Astrocyte (in vitro differentiated cells and primary cell): ENCODE measurements around the gene ABCC9. TPM values are rescaled to one million over a fixed set of nuclear protein-coding genes. Genes with fewer than 3 reads are reported as not detected.
"Not testable (repeated sequence)": the region's sequence is repeated elsewhere in the genome, so short reads cannot be mapped to it uniquely, and the experiment has no call there.

ENCODE experiments used
- DNase-seq: peaks from one replicate; pipeline ENCODE4 v3.0.0-alpha.2; 2010; ENCODE audit warnings: low read depth
- FAIRE-seq: peaks from 2 replicates; lab custom pipeline; 2011; peaks lifted over from hg19 to GRCh38; lab: Jason Lieb, UNC
- H2AFZ ChIP-seq: 2 replicates; pipeline ENCODE4 v1.6.0; 2012; ENCODE audit warnings: low read depth, low read length, inconsistent platforms
- H3K27ac ChIP-seq: 2 replicates; pipeline ENCODE4 v1.5.1; 2011; ENCODE audit warnings: low read depth, low read length, inconsistent platforms
- H3K27me3 ChIP-seq: 2 replicates; pipeline ENCODE4 v1.6.0; 2011; ENCODE audit warnings: low read length, inconsistent platforms; ENCODE audit not compliant: insufficient read depth
- H3K36me3 ChIP-seq: 2 replicates; pipeline ENCODE4 v1.5.1; 2011; ENCODE audit warnings: low read length, inconsistent platforms; ENCODE audit not compliant: insufficient read depth
- H3K4me1 ChIP-seq: 2 replicates; pipeline ENCODE4 v1.5.1; 2011; ENCODE audit warnings: low read length, inconsistent platforms; ENCODE audit not compliant: insufficient read depth
- H3K4me2 ChIP-seq: 2 replicates; pipeline ENCODE4 v1.6.0; 2012; ENCODE audit warnings: low read length, inconsistent platforms
- H3K4me3 ChIP-seq: 2 replicates; pipeline ENCODE4 v1.5.1; 2011; ENCODE audit warnings: low read depth, mild to moderate bottlenecking, low read length, inconsistent platforms; ENCODE audit not compliant: insufficient read depth
- H3K79me2 ChIP-seq: 2 replicates; pipeline ENCODE4 v1.6.0; 2012; ENCODE audit warnings: mild to moderate bottlenecking, low read length, inconsistent platforms; ENCODE audit not compliant: insufficient read depth
- H3K9ac ChIP-seq: 2 replicates; pipeline ENCODE4 v1.6.0; 2012; ENCODE audit warnings: mild to moderate bottlenecking, low read length, inconsistent platforms
- H3K9me3 ChIP-seq: 2 replicates; pipeline ENCODE4 v1.5.1; 2012; ENCODE audit warnings: low read depth, mild to moderate bottlenecking, low read length, inconsistent platforms; ENCODE audit not compliant: insufficient read depth
- H4K20me1 ChIP-seq: 2 replicates; pipeline ENCODE4 v1.6.0; 2012; ENCODE audit warnings: low read length, inconsistent platforms; ENCODE audit not compliant: insufficient read depth
- H3K27ac Mint-ChIP-seq: one replicate; pipeline ENCODE4 v1.8.0; 2021; ENCODE audit warnings: mild to moderate bottlenecking, mixed read lengths; ENCODE audit not compliant: unreplicated experiment
- H3K27me3 Mint-ChIP-seq: one replicate; pipeline ENCODE4 v1.8.0; 2021; ENCODE audit warnings: low read depth, mixed read lengths; ENCODE audit not compliant: unreplicated experiment
- H3K36me3 Mint-ChIP-seq: one replicate; pipeline ENCODE4 v1.8.0; 2021; ENCODE audit warnings: low read depth, mixed read lengths; ENCODE audit not compliant: unreplicated experiment
- H3K4me1 Mint-ChIP-seq: one replicate; pipeline ENCODE4 v1.8.0; 2021; ENCODE audit warnings: low read depth, mixed read lengths; ENCODE audit not compliant: unreplicated experiment
- H3K4me3 Mint-ChIP-seq: one replicate; pipeline ENCODE4 v1.8.0; 2021; ENCODE audit warnings: mild to moderate bottlenecking, moderate library complexity, mixed read lengths; ENCODE audit not compliant: unreplicated experiment
- H3K9me3 Mint-ChIP-seq: one replicate; pipeline ENCODE4 v1.8.0; 2021; ENCODE audit warnings: mild to moderate bottlenecking, mixed read lengths; ENCODE audit not compliant: unreplicated experiment
- CTCF ChIP-seq: IDR thresholded peaks from 2 replicates; pipeline ENCODE4 v1.5.1; 2011; ENCODE audit warnings: low read depth, mild to moderate bottlenecking, inconsistent platforms, low read length, moderate library complexity; ENCODE audit not compliant: insufficient read depth
- EZH2 ChIP-seq: IDR thresholded peaks from 2 replicates; pipeline ENCODE4 v1.6.1; 2012; ENCODE audit warnings: mild to moderate bottlenecking, low read length, inconsistent platforms; ENCODE audit not compliant: insufficient read depth
- total RNA-seq: library from RNA; stranded (reverse); gene quantifications from 2 replicates; pipeline ENCODE4 v1.2.1, GENCODE V29; 2021

Gene ABCC9
- total RNA-seq, 1 donor from 2014 or later: 0.36 TPM

GRCh38 chr12:21788089-21788983 is 152.9 kb downstream of the ABCC9 start:
- Histone ChIP-seq H3K4me2 (no peak overlapping the region), H3K4me1 (no peaks in the 10 kb centered on the region), H3K4me3 (no peak overlapping the region), H3K27me3 (no peaks in the 10 kb centered on the region), H3K27ac (no peak overlapping the region), H3K79me2 (no peaks in the 10 kb centered on the region), H3K36me3 (no peaks in the 10 kb centered on the region), H3K9me3 (no peaks in the 10 kb centered on the region), H3K9ac (no peak overlapping the region), H4K20me1 (no peaks in the 10 kb centered on the region), H2AFZ (no peak overlapping the region)
- Mint-ChIP-seq H3K4me1 (no peaks in the 10 kb centered on the region), H3K27ac (no peak overlapping the region), H3K27me3 (no peaks in the 10 kb centered on the region), H3K9me3 (peaks cover 10% of the 10 kb centered on the region), H3K4me3 (no peak overlapping the region), H3K36me3 (no peaks in the 10 kb centered on the region)
- DNase-seq: no peak
- TF ChIP-seq CTCF (no peak), EZH2 (no peak)
- FAIRE-seq: no peak

- no peak for TF ChIP-seq EZH2
- TF ChIP-seq CTCF: no peak
- Histone ChIP-seq H3K79me2 (no peaks in the 10 kb centered on the region), H3K27me3 (no peaks in the 10 kb centered on the region), H3K36me3 (no peaks in the 10 kb centered on the region), H3K9me3 (no peaks in the 10 kb centered on the region), H2AFZ (no peak overlapping the region), H3K4me2 (no peak overlapping the region), H3K9ac (no peak overlapping the region), H3K4me3 (no peak overlapping the region), H3K27ac (no peak overlapping the region), H3K4me1 (no peaks in the 10 kb centered on the region), H4K20me1 (no peaks in the 10 kb centered on the region)
- no peaks in the 10 kb centered on the region for H3K36me3 Mint-ChIP-seq
- FAIRE-seq (no peak), DNase-seq (no peak)
- no peaks in the 10 kb centered on the region for H3K27me3 Mint-ChIP-seq
- peaks cover 3% of the 10 kb centered on the region for H3K9me3 Mint-ChIP-seq
- no peak overlapping the region for H3K4me3 Mint-ChIP-seq
- no peak overlapping the region for H3K27ac Mint-ChIP-seq
- no peaks in the 10 kb centered on the region for H3K4me1 Mint-ChIP-seq
Observed at GRCh38 chr12:21786041-21786531, 155.1 kb downstream of the ABCC9 start.

GRCh38 chr12:21782723-21783122 is 158.5 kb downstream of the ABCC9 start:
- not testable (repeated sequence) for H3K27ac Mint-ChIP-seq, H3K9ac ChIP-seq, H4K20me1 ChIP-seq, DNase-seq, H3K4me3 ChIP-seq, H3K79me2 ChIP-seq, FAIRE-seq, H2AFZ ChIP-seq, H3K36me3 Mint-ChIP-seq, H3K4me3 Mint-ChIP-seq, H3K27ac ChIP-seq, H3K4me1 Mint-ChIP-seq, H3K36me3 ChIP-seq, H3K9me3 ChIP-seq, H3K27me3 ChIP-seq, H3K4me2 ChIP-seq, H3K9me3 Mint-ChIP-seq, H3K27me3 Mint-ChIP-seq, H3K4me1 ChIP-seq
